Lung (tissue), 5 donors: ENCODE results near the gene GOLGA6L6. TPM values are rescaled to one million over a fixed set of nuclear protein-coding genes. Genes with fewer than 3 reads are reported as not detected.

Experiments
- polyA plus RNA-seq, 2 donors: library from polyadenylated mRNA; stranded (reverse); fragments of 200-250 nt; gene quantifications; one replicate each; pipeline ENCODE4 v1.2.1, GENCODE V29; 2013
- small RNA-seq: library from RNA; depleted of rRNA; stranded (forward); fragments of <200 nt; gene quantifications from one replicate; pipeline ENCODE3, GENCODE V24; 2014; ENCODE audit warnings: low replicate concordance
- total RNA-seq, 2 donors: library from RNA; depleted of rRNA in 1 of 2; stranded (reverse); fragments of >200 nt in 1 of 2; gene quantifications; one replicate each; pipeline ENCODE4 v1.2.1, GENCODE V29; 2014 to 2021
- donor health status: Bipolar disorder and iron deficiency.
- donor health status: healthy.
- donor health status: DM: yes; HTN: yes; CAD: no.

The GOLGA6L6 gene
- total and polyA plus RNA-seq, 4 donors, result not detected

Small RNAs within 50 kb of the gene (small RNA-seq; reads per million reads assigned to genes)
- gene RN7SL759P, result not detected
